Trophoblast cell (in vitro differentiated cells and primary cell): ENCODE data around the gene GYS2.

ENCODE experiments used
- DNase-seq, 2 donors: peaks; one replicate each; pipeline ENCODE4 v3.0.0-alpha.2; 2016
- H2AFZ ChIP-seq: 2 replicates; pipeline ENCODE4 v1.6.1; 2013; ENCODE audit warnings: low read length, moderate library complexity, mild to moderate bottlenecking; ENCODE audit not compliant: insufficient read depth, poor library complexity
- H2AK5ac ChIP-seq: 2 replicates; pipeline ENCODE4 v1.6.1; 2013; ENCODE audit warnings: mild to moderate bottlenecking, low read length
- H2BK120ac ChIP-seq: 2 replicates; pipeline ENCODE4 v1.6.1; 2013; ENCODE audit warnings: low read length, mild to moderate bottlenecking, moderate library complexity; ENCODE audit not compliant: insufficient read depth, poor library complexity
- H2BK12ac ChIP-seq: 2 replicates; pipeline ENCODE4 v1.6.1; 2013; ENCODE audit warnings: mild to moderate bottlenecking, low read length, moderate library complexity
- H2BK5ac ChIP-seq: 2 replicates; pipeline ENCODE4 v1.6.1; 2013; ENCODE audit warnings: low read length, low read depth, moderate library complexity, mild to moderate bottlenecking; ENCODE audit not compliant: poor library complexity
- H3K14ac ChIP-seq: 2 replicates; pipeline ENCODE4 v1.6.1; 2013; ENCODE audit warnings: mild to moderate bottlenecking, low read length
- H3K18ac ChIP-seq: 2 replicates; pipeline ENCODE4 v1.6.1; 2013; ENCODE audit warnings: mild to moderate bottlenecking, low read length
- H3K23ac ChIP-seq: 2 replicates; pipeline ENCODE4 v1.6.1; 2013; ENCODE audit warnings: low read length
- H3K27ac ChIP-seq: 2 replicates; pipeline ENCODE4 v1.5.1; 2013; ENCODE audit warnings: low read depth, mild to moderate bottlenecking, inconsistent platforms, low read length, moderate library complexity
- H3K27me3 ChIP-seq: 2 replicates; pipeline ENCODE4 v1.6.1; 2013; ENCODE audit warnings: inconsistent platforms, mild to moderate bottlenecking, low read length, moderate library complexity; ENCODE audit not compliant: insufficient read depth
- H3K36me3 ChIP-seq, 2 experiments: 1 replicate in 1 of 2; 2 replicates in 1 of 2; pipeline ENCODE4 v1.6.1; 2013; ENCODE audit warnings: low read length in 2 of 2, mild to moderate bottlenecking in 2 of 2, moderate library complexity in 1 of 2; ENCODE audit not compliant: insufficient read depth in 2 of 2, control insufficient read depth in 1 of 2
- H3K4ac ChIP-seq: 2 replicates; pipeline ENCODE4 v1.6.1; 2013; ENCODE audit warnings: low read depth, mild to moderate bottlenecking, low read length, moderate library complexity
- H3K4me1 ChIP-seq, 2 experiments: 1 replicate in 1 of 2; 2 replicates in 1 of 2; pipeline ENCODE4 v1.6.1; 2013; ENCODE audit warnings: low read length in 2 of 2, mild to moderate bottlenecking in 2 of 2, moderate library complexity in 1 of 2; ENCODE audit not compliant: insufficient read depth in 2 of 2, control insufficient read depth in 1 of 2
- H3K4me2 ChIP-seq: 2 replicates; pipeline ENCODE4 v1.6.1; 2013; ENCODE audit warnings: inconsistent platforms, mild to moderate bottlenecking, low read length, moderate library complexity
- H3K4me3 ChIP-seq: 2 replicates; pipeline ENCODE4 v1.5.1; 2013; ENCODE audit warnings: mild to moderate bottlenecking, low read depth, low read length, inconsistent platforms
- H3K79me1 ChIP-seq: one replicate; pipeline ENCODE4 v1.6.1; 2013; ENCODE audit warnings: low read length
- H3K79me2 ChIP-seq: 2 replicates; pipeline ENCODE4 v1.6.1; 2013; ENCODE audit warnings: low read length, mild to moderate bottlenecking; ENCODE audit not compliant: control insufficient read depth, insufficient read depth, poor library complexity
- H3K9ac ChIP-seq: 2 replicates; pipeline ENCODE4 v1.6.1; 2013; ENCODE audit warnings: mild to moderate bottlenecking, low read length
- H3K9me3 ChIP-seq: 2 replicates; pipeline ENCODE4 v1.6.1; 2013; ENCODE audit warnings: low read depth, mild to moderate bottlenecking, control low read depth, inconsistent platforms, low read length; ENCODE audit not compliant: insufficient read depth
- H4K12ac ChIP-seq: 2 replicates; pipeline ENCODE4 v1.6.1; 2013; ENCODE audit warnings: low read depth, mild to moderate bottlenecking, low read length, moderate library complexity
- H4K8ac ChIP-seq: 2 replicates; pipeline ENCODE4 v1.6.1; 2013; ENCODE audit warnings: low read depth, mild to moderate bottlenecking, low read length, moderate library complexity
- H4K91ac ChIP-seq: one replicate; pipeline ENCODE4 v1.6.1; 2013; ENCODE audit warnings: low read depth, mild to moderate bottlenecking, low read length, moderate library complexity
- WGBS: extraction: QIAGEN DNeasy Blood & Tissue Kit; methylation state at CpG from one replicate; pipeline ENCODE4 v1.1.7; 2013; ENCODE audit warnings: missing lambda C conversion rate; ENCODE audit not compliant: insufficient read length, insufficient coverage; ENCODE audit errors: extremely low coverage; 5-methylcytosine and 5-hydroxymethylcytosine counted together

Gene GYS2

GRCh38 chr12:21543151-21543550, 61.5 kb downstream of the GYS2 start:
- H2AFZ ChIP-seq = no peak overlapping the region
- no peaks in the 10 kb centered on the region for H3K79me1 ChIP-seq
- H3K9ac ChIP-seq = no peak overlapping the region
- H3K18ac ChIP-seq = no peak overlapping the region
- no peak for DNase-seq
- H2AK5ac ChIP-seq = no peak overlapping the region
- H3K14ac ChIP-seq = no peak overlapping the region
- H3K27me3 ChIP-seq = no peaks in the 10 kb centered on the region
- no peak overlapping the region for H3K27ac ChIP-seq
- H4K91ac ChIP-seq = no peak overlapping the region
- H2BK12ac ChIP-seq = no peak overlapping the region
- H3K36me3 ChIP-seq = no peaks in the 10 kb centered on the region
- H3K4ac ChIP-seq = no peak overlapping the region
- no peak overlapping the region for H2BK5ac ChIP-seq
- no peak overlapping the region for H3K23ac ChIP-seq
- no peaks in the 10 kb centered on the region for H3K79me2 ChIP-seq
- no peak overlapping the region for H2BK120ac ChIP-seq
- H4K12ac ChIP-seq = no peak overlapping the region
- no peaks in the 10 kb centered on the region for H3K9me3 ChIP-seq
- H3K4me1 ChIP-seq = peaks cover 0 to 2% of the 10 kb centered on the region in 2 experiments
- H3K4me2 ChIP-seq = no peak overlapping the region
- no peak overlapping the region for H4K8ac ChIP-seq
- H3K4me3 ChIP-seq = no peak overlapping the region

GRCh38 chr12:21542403-21542802, 62.2 kb downstream of the GYS2 start:
- Histone ChIP-seq H4K12ac (no peak overlapping the region), H2AFZ (no peak overlapping the region), H3K18ac (no peak overlapping the region), H3K4me3 (no peak overlapping the region), H3K4me2 (no peak overlapping the region), H4K8ac (no peak overlapping the region), H3K36me3 (no peaks in the 10 kb centered on the region), H2BK12ac (no peak overlapping the region), H3K9ac (no peak overlapping the region), H3K4ac (no peak overlapping the region), H3K14ac (no peak overlapping the region), H3K27me3 (no peaks in the 10 kb centered on the region), H3K79me1 (no peaks in the 10 kb centered on the region), H2BK120ac (no peak overlapping the region), H3K9me3 (no peaks in the 10 kb centered on the region), H3K4me1 (peaks cover 0 to 2% of the 10 kb centered on the region in 2 experiments), H4K91ac (no peak overlapping the region), H3K79me2 (no peaks in the 10 kb centered on the region), H3K23ac (no peak overlapping the region), H2AK5ac (no peak overlapping the region), H3K27ac (no peak overlapping the region), H2BK5ac (no peak overlapping the region)
- no peak for DNase-seq
- no CpG with 5 or more reads among the region's 5 CpGs for WGBS

- Histone ChIP-seq H3K9me3 (no peaks in the 10 kb centered on the region), H2BK120ac (no peak overlapping the region), H4K12ac (no peak overlapping the region), H4K91ac (no peak overlapping the region), H3K9ac (no peak overlapping the region), H3K4ac (no peak overlapping the region), H3K14ac (no peak overlapping the region), H3K79me2 (no peaks in the 10 kb centered on the region), H2BK12ac (no peak overlapping the region), H2AFZ (no peak overlapping the region), H3K27ac (no peak overlapping the region), H3K18ac (no peak overlapping the region), H3K79me1 (no peaks in the 10 kb centered on the region), H2BK5ac (no peak overlapping the region), H3K23ac (no peak overlapping the region), H3K4me1 (peaks cover 0 to 1% of the 10 kb centered on the region in 2 experiments), H3K27me3 (no peaks in the 10 kb centered on the region), H3K4me3 (no peak overlapping the region), H3K4me2 (no peak overlapping the region), H2AK5ac (no peak overlapping the region), H4K8ac (no peak overlapping the region), H3K36me3 (no peaks in the 10 kb centered on the region)
- WGBS = no CpG with 5 or more reads among the region's 6 CpGs
- DNase-seq = no peak
Observed at GRCh38 chr12:21541773-21542172, 62.9 kb downstream of the GYS2 start.

- H3K14ac ChIP-seq = no peak overlapping the region
- no peaks in the 10 kb centered on the region for H3K79me1 ChIP-seq
- H2BK5ac ChIP-seq = no peak overlapping the region
- H3K4me1 ChIP-seq = no peaks in the 10 kb centered on the region
- H3K9ac ChIP-seq = no peak overlapping the region
- H3K4me2 ChIP-seq = no peak overlapping the region
- H2AK5ac ChIP-seq = no peak overlapping the region
- H3K23ac ChIP-seq = no peak overlapping the region
- no peak overlapping the region for H4K91ac ChIP-seq
- H2BK12ac ChIP-seq = no peak overlapping the region
- no peaks in the 10 kb centered on the region for H3K27me3 ChIP-seq
- H3K36me3 ChIP-seq = no peaks in the 10 kb centered on the region
- H2AFZ ChIP-seq = no peak overlapping the region
- no peak overlapping the region for H4K8ac ChIP-seq
- H3K4ac ChIP-seq = no peak overlapping the region
- DNase-seq = peak in 1 of 2 donors; percentile 22
- H3K79me2 ChIP-seq = no peaks in the 10 kb centered on the region
- H3K4me3 ChIP-seq = no peak overlapping the region
- H4K12ac ChIP-seq = no peak overlapping the region
- H2BK120ac ChIP-seq = no peak overlapping the region
- no peak overlapping the region for H3K18ac ChIP-seq
- no peaks in the 10 kb centered on the region for H3K9me3 ChIP-seq
- H3K27ac ChIP-seq = no peak overlapping the region
Observed at GRCh38 chr12:21539797-21540196, 64.8 kb downstream of the GYS2 start.
